ENCODE data around the gene B3GNT4.

GRCh38 chr12:122167356-122167925, 36.1 kb upstream of the B3GNT4 start:
- TF ChIP-seq CTCF (IDR thresholded peaks at IDR 0.05 in 8 of 11, conservative IDR thresholded peaks at IDR 0.05 in 3 of 11): no peak
- TF ChIP-seq POLR2A (IDR thresholded peaks at IDR 0.05): no peak
- no peak for TF ChIP-seq POLR2AphosphoS5 (IDR thresholded peaks at IDR 0.05)
